ENCODE data around the gene C5AR1. TPM values are rescaled to one million over a fixed set of nuclear protein-coding genes. Genes with fewer than 3 reads are reported as not detected.
"Not testable (repeated sequence)": the region's sequence is repeated elsewhere in the genome, so short reads cannot be mapped to it uniquely, and the experiment has no call there.

C5AR1 gene
- total RNA-seq, 4 donors from 2014 or later = 1.2 to 2.4 (median 1.5) TPM

DNA sequence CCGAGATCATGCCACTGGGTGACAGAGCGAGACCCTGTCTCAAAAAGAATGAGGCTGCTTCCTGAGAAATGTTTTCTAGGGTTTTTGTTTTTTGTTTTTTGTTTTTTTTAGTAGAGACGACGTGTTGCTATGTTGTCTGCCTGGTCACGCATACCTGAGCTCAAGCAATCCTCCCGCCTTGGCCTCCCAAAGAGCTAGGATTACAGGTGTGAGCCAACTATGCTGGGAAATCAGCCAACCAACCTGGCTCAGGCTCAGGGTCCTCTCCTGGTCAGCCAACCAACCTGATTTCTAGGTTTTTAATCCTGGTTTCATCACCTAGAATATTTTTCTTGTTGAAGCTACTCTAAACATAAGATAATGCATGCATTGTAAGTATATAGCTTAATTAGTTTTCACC is 47.2 kb downstream of the C5AR1 start:
- no peaks in the 10 kb centered on the region for H3K27me3 ChIP-seq
- H3K4me3 ChIP-seq = no peak overlapping the region
- no peak overlapping the region for H3K27ac ChIP-seq
- peaks cover 92% of the 10 kb centered on the region for H3K36me3 ChIP-seq
- DNase-seq (ENCODE audit: low spot score in 2 of 2) = no peak
- 89% methylated on average over 6 of the region's 6 CpGs for WGBS
- no peaks in the 10 kb centered on the region for H3K4me1 ChIP-seq
- TF ChIP-seq EP300 (IDR thresholded peaks at IDR 0.05) (no peak), POLR2AphosphoS5 (IDR thresholded peaks at IDR 0.05) (no peak), POLR2A (IDR thresholded peaks at IDR 0.05) (no peak)
- TF ChIP-seq, protein P1, sequence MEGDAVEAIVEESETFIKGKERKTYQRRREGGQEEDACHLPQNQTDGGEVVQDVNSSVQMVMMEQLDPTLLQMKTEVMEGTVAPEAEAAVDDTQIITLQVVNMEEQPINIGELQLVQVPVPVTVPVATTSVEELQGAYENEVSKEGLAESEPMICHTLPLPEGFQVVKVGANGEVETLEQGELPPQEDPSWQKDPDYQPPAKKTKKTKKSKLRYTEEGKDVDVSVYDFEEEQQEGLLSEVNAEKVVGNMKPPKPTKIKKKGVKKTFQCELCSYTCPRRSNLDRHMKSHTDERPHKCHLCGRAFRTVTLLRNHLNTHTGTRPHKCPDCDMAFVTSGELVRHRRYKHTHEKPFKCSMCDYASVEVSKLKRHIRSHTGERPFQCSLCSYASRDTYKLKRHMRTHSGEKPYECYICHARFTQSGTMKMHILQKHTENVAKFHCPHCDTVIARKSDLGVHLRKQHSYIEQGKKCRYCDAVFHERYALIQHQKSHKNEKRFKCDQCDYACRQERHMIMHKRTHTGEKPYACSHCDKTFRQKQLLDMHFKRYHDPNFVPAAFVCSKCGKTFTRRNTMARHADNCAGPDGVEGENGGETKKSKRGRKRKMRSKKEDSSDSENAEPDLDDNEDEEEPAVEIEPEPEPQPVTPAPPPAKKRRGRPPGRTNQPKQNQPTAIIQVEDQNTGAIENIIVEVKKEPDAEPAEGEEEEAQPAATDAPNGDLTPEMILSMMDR (IDR thresholded peaks at IDR 0.05) = no peak
- no peaks in the 10 kb centered on the region for H3K9me3 ChIP-seq

DNA sequence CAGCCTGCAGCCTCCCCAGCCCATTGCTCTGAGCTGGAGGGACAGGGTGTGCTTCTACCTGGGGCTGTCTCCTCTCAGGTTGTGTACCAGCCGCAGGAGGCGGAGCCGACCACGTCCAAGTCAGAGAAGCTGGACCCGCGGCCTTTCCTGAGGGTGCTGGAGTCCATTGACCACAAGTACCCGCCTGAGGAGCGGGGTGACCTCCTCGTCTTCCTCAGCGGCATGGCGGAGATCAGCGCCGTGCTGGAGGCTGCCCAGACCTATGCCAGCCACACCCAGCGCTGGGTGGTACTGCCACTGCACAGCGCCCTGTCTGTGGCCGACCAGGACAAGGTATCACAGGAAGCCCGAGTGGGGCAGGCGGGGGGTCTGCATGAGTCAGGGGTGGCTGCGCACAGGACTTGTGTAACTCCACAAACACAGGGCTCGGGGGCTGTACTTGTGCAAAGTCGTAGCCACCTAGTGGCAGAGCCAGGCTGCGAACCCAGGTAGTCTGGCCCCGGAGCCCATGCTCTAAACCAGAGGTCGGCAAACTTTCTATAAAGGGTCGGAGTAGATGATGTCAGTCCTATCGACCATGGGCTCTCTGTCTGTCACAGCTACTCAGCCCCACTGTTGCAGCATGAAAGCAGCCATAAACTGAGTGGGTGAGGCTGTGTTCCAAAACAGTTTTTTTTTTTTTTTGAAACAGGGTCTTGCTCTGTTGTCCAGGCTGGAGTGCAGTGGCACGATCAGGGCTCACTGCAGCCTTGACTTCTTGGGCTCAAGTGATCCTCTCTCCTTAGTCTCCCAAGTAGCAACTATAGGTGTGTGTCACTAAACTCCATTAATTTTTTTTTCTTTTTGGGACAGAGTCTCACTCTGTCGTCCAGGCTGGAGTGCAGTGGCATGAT is 48.4 kb downstream of the C5AR1 start:
- no peak overlapping the region for H3K4me3 ChIP-seq
- no peaks in the 10 kb centered on the region for H3K4me1 ChIP-seq
- no peak for DNase-seq (ENCODE audit: low spot score in 2 of 2)
- TF ChIP-seq POLR2A (IDR thresholded peaks at IDR 0.05) (no peak), EP300 (IDR thresholded peaks at IDR 0.05) (no peak), POLR2AphosphoS5 (IDR thresholded peaks at IDR 0.05) (no peak)
- H3K27ac ChIP-seq = no peak overlapping the region
- H3K9me3 ChIP-seq = no peaks in the 10 kb centered on the region
- 92% methylated on average over 4 of the region's 28 CpGs for WGBS
- peaks cover 97% of the 10 kb centered on the region for H3K36me3 ChIP-seq
- no peaks in the 10 kb centered on the region for H3K27me3 ChIP-seq

DNA sequence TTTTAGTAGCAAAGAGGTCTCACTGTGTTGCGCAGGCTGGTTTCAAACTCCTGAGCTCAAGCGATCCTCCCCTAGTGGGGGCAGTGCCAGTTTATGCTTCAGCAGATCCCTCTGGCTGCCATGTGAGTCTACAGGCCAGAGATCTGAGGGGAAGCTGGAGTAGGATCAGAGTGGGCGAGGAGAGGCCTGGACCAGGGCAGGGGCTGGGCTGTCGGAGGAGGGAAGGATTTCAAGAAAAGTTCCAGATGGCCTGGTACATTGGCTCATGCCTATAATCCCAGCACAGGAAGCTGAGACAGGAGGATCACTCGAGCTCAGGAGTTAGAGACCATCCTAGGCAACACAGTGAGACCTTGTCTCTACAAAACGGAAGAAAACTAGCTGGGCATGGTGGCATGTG is 49.3 kb downstream of the C5AR1 start:
- Histone ChIP-seq H3K27me3 (no peaks in the 10 kb centered on the region), H3K36me3 (peaks cover 97% of the 10 kb centered on the region), H3K9me3 (no peaks in the 10 kb centered on the region), H3K27ac (no peak overlapping the region), H3K4me1 (no peaks in the 10 kb centered on the region), H3K4me3 (no peak overlapping the region)
- WGBS = 88% methylated on average over 6 of the region's 6 CpGs
- no peak for DNase-seq (ENCODE audit: low spot score in 2 of 2)
- no peak for TF ChIP-seq EP300 (IDR thresholded peaks at IDR 0.05)
- TF ChIP-seq POLR2A (IDR thresholded peaks at IDR 0.05) = no peak
- no peak for TF ChIP-seq POLR2AphosphoS5 (IDR thresholded peaks at IDR 0.05)
- TF ChIP-seq, protein P1 (IDR thresholded peaks at IDR 0.05) = no peak

DNA sequence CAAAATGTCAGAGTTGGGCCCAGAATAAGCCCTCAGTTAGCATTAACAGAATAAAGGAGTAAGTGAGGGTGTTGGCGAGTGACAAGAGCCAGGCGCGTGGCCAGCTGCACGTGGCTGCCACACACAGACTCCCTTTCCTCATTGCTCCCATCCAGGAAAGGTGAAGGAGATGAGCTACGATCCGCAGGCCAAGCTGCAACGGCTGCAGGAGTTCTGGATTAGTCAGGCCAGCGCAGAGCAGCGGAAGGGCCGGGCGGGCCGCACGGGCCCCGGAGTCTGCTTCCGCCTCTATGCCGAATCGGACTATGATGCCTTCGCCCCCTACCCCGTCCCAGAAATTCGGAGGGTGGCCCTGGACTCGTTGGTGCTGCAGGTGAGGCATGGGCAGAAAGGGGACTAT is 52.7 kb downstream of the C5AR1 start:
- no peak for DNase-seq (ENCODE audit: low spot score in 2 of 2)
- no peaks in the 10 kb centered on the region for H3K4me1 ChIP-seq
- no peak overlapping the region for H3K4me3 ChIP-seq
- 94% methylated on average over 21 of the region's 21 CpGs for WGBS
- no peak overlapping the region for H3K27ac ChIP-seq
- no peaks in the 10 kb centered on the region for H3K27me3 ChIP-seq
- no peaks in the 10 kb centered on the region for H3K9me3 ChIP-seq
- H3K36me3 ChIP-seq = peaks cover 100% of the 10 kb centered on the region
- no peak for TF ChIP-seq POLR2A (IDR thresholded peaks at IDR 0.05)
- TF ChIP-seq POLR2AphosphoS5 (IDR thresholded peaks at IDR 0.05) = no peak
- TF ChIP-seq, protein P1 (IDR thresholded peaks at IDR 0.05) = no peak
- no peak for TF ChIP-seq EP300 (IDR thresholded peaks at IDR 0.05)

DNA sequence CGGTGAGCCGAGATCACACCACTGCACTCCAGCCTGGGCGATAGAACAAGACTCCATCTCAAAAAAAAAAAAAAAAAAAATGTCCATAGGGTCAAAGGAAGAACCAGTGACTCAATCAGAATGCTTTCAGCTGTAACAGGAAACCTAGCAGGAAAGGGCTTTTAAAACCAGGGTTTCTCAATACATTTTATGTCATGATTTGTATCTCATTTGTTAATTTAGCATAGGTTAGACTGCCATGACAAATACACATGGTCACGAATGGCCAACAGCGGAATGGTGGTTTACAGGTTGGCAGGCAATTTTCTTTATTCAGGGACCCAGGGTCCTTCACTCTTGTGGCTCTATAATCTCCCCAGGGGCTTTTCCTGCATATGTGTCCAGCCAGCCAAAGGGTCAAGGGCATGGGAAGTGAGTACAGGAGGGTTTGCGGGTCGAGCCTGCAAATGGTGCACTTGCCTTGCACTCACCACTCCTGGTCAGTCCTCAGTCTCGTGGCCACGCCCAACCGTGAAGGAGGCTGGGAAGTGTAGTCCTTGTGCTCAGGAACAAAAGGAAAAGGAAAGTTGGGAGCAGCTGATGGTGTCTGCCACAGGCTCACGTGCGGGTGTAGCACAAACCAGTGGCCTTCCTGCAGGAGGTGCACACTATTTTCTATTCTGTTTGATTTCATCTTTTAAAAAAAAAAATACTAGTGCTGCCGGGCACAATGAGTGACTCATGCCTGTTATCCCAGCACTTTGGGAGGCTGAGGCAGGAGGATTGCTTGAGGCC is 54.3 kb downstream of the C5AR1 start:
- H3K27me3 ChIP-seq = no peaks in the 10 kb centered on the region
- H3K9me3 ChIP-seq = no peaks in the 10 kb centered on the region
- H3K36me3 ChIP-seq = peaks cover 93% of the 10 kb centered on the region
- TF ChIP-seq EP300 (IDR thresholded peaks at IDR 0.05) (no peak), POLR2AphosphoS5 (IDR thresholded peaks at IDR 0.05) (no peak), POLR2A (IDR thresholded peaks at IDR 0.05) (no peak)
- TF ChIP-seq, protein P1 (IDR thresholded peaks at IDR 0.05) = no peak
- no peak overlapping the region for H3K4me3 ChIP-seq
- H3K27ac ChIP-seq = no peak overlapping the region
- 92% methylated on average over 13 of the region's 13 CpGs for WGBS
- DNase-seq (ENCODE audit: low spot score in 2 of 2) = no peak
- H3K4me1 ChIP-seq = no peaks in the 10 kb centered on the region

DNA sequence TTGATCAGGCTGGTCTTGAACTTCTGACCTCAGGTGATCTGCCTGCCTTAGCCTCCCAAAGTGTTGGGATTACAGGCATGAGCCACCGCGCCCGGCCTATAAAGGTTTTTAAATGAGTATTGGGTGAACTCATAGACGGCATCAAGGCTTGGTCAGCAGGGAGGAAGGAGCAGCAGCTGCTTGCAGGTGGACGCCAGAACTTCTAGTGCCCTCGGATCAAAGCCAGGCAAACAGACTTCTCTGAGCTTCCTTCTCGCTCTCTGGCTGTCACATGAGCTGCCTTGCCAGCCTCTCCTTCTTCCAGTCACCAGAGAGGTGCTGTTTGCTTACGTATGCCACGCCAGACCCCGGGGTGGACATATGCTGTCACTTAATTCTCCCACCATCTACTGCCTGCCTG is 55.8 kb downstream of the C5AR1 start:
- WGBS = 100% methylated on average over 6 of the region's 10 CpGs

More for the DNA sequence above, 55.8 kb downstream of the C5AR1 start:
- not testable (repeated sequence) for H3K4me1 ChIP-seq; DNase-seq (ENCODE audit: low spot score in 2 of 2); H3K9me3 ChIP-seq; H3K4me3 ChIP-seq; H3K27ac ChIP-seq; H3K27me3 ChIP-seq
- H3K36me3 ChIP-seq = peaks cover 93% of the 10 kb centered on the region

All from suprapubic skin (tissue), 4 donors.